ENCODE data around the gene CLIC1. TPM values are rescaled to one million over a fixed set of nuclear protein-coding genes. Genes with fewer than 3 reads are reported as not detected.
"Not testable (repeated sequence)": the region's sequence is repeated elsewhere in the genome, so short reads cannot be mapped to it uniquely, and the experiment has no call there.

The CLIC1 gene
- polyA plus RNA-seq, 3 donors: 268 to 296 (median 292) TPM

- no peak for DNase-seq (ENCODE audit: extremely low read depth in 1 of 11, low read depth in 9 of 11, low spot score in 4 of 11)
Measured at GRCh38 chr6:31713991-31714684, 22.2 kb downstream of the CLIC1 start.

GRCh38 chr6:31713465-31713864, 22.9 kb downstream of the CLIC1 start:
- DNase-seq (ENCODE audit: extremely low read depth in 1 of 11, low read depth in 9 of 11, low spot score in 4 of 11): no peak

DNA sequence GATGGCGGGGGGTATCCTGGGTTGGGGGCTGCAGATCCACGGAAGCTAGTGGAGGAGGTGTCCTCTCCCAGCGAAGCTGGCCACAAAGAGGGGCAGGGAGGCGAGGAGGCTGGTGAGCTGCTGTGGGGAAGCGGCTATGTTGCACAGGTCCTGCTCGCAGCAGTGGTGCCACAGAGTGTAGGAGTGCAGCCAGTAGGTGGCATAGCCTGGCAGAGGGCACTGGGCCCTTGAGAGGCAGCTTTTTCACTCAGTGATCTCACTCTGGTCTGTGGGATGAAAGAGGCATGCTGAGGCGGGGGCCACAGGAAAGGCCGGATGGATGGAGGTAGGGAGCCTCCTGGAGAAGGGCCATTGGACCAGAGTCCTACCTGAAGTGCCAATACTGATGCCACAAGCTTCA, 24.0 kb downstream of the CLIC1 start:
- DNase-seq (ENCODE audit: extremely low read depth in 1 of 11, low read depth in 9 of 11, low spot score in 4 of 11): no peak

- no peak for DNase-seq (ENCODE audit: extremely low read depth in 1 of 11, low read depth in 9 of 11, low spot score in 4 of 11)
Measured at GRCh38 chr6:31711233-31711632, 25.1 kb downstream of the CLIC1 start.

DNA sequence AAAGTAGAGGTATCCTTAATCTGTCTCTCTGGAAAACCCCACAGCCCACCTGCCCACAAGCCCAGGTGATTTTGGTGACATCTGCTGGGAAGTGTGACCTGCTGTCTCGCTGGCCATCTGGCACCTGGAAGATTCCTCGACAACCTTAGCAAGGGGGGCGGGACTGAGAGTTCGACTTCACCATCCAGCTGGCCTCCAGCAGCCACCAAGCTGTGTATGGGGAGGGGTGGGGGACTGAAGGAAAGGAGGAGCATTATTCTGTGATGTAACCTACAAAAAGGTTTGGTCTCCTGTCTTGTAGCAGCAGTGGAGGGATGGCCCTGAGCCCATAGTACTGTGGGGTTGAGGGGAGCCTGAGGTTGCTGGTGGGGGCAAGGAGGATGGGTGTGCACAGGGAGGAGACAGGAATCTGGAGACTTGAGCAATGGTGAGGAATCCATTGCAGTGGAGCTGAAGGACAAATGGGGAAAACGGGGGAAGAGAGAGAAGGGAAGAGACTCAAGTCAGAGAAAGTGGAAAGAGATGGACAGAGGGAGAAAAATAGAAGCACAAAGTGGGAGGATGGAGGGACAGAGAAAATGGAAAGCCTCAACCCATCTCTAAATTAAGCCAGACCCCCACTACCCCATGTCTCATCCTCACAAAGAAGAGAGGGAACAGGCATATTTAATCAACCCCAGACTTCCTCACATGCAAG, 25.7 kb downstream of the CLIC1 start:
- DNase-seq (ENCODE audit: extremely low read depth in 1 of 11, low read depth in 9 of 11, low spot score in 4 of 11): no peak

- not testable (repeated sequence) for DNase-seq (ENCODE audit: extremely low read depth in 1 of 11, low read depth in 9 of 11, low spot score in 4 of 11)
Measured at GRCh38 chr6:31709157-31709556, 27.2 kb downstream of the CLIC1 start.

DNA sequence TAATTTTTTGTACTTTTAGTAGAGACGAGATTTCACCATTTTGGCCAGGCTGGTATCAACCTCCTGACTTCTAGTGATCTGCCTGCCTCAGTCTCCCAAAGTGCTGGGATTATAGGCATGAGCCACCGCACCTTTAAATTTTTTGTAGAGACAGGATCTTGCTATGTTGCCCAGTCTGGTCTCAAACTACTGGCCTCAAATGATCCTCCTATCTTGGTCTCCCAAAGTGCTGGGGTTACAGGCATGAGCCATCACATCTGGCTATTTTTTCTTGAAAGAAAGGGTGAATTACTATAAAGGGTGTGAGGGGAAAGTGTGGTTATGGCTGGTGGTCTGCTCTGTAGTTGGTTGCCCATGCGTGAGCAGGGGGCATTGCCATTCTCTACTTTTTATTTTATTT, 28.1 kb downstream of the CLIC1 start:
- no peak for DNase-seq (ENCODE audit: extremely low read depth in 1 of 11, low read depth in 9 of 11, low spot score in 4 of 11)

DNA sequence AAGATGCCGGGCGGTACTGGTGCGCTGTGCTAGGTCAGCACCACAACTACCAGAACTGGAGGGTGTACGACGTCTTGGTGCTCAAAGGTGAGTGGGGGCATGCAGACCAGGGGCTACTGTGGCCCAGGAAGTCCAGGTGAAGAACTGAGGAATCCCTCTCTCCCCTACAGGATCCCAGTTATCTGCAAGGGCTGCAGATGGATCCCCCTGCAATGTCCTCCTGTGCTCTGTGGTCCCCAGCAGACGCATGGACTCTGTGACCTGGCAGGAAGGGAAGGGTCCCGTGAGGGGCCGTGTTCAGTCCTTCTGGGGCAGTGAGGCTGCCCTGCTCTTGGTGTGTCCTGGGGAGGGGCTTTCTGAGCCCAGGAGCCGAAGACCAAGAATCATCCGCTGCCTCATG, 28.6 kb downstream of the CLIC1 start:
- DNase-seq (ENCODE audit: extremely low read depth in 1 of 11, low read depth in 9 of 11, low spot score in 4 of 11): no peak

DNA sequence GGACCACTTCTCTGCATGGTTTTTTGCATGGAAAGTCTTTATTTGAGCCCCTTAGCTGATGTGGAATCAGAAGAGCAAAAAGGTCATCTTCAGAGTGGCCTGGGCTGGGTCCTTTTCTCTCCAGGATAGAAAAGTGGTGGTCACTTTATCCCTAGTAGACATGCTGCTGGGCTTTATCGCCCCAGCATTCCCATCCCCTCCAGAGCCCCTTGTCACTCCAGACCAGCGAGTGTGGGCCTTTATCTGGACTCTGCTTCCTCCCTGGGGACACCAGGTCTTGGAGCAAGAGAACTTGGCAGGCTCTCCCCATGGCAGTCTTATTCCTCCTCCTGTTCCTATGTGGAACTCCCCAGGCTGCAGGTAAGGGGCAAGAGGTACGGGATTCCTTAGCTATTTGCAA, 29.7 kb downstream of the CLIC1 start, which contains the start of gene LY6G6F:
Gene LY6G6F (plus strand): TSS at position 268 of the 400 bp plus-strand sequence. CDS start 41 bp downstream, at position 309.
- DNase-seq (ENCODE audit: extremely low read depth in 1 of 11, low read depth in 9 of 11, low spot score in 4 of 11): no peak

DNA sequence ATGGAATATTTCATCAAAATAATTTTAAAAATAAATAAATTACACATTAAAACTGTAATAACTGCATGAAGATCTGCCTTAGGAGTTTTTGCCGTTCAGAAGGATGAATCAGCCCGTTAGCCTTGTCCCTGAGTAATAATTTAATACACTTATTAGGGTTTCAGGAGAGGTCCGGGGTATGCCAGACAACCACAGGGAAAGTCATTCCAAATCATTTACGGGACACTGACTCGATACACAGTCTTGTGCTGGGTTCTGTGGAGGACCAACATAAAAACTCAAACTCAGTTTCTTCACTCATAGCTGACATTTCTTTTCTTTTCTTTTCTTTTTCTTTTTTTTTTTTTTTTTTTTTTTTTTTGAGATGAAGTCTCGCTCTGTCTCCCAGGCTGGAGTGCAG, 30.4 kb downstream of the CLIC1 start:
- DNase-seq (ENCODE audit: extremely low read depth in 1 of 11, low read depth in 9 of 11, low spot score in 4 of 11): no peak

DNA sequence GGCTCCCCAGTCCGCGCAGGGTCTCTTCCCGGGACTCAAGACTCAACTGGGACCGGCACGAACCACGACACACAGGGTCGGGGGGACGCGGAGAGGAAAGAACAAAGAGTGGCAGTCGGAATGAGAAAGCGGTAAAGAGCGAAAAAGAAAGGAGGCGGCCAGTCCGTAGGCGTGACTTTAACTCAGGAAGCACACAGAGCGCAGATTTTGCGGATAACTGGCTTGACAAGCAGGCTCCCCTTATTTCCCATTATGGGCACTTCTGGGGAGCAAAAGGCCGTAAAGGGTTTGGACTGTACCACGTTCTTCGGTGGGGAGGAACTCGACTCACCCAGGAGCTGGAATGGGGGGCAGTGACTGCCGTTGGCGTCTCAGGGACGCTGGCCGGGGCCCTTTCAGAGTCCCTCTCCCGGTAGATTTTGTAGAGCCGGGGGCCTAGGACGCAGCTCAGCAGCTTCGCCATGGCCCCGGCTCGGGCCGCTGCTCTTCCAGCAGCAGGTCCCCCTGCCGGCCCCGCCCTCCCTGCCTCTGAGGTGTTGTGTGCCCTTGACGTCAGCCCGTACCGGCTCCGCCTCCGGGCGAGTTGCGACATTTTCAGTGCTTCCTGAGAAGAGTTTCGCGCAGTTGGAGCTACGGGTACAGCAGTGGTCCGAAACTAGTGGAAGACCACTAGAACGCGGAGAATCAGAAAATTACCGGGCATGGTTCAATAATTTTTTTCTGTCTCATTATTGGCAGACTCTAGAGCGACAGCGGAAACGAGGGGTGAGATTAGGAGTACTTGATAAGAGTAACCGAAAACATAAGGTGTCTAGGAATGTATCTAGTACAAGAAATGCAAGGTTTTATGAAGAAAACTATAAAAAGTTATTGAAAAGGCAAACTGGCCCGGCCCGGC, 33.3 kb downstream of the CLIC1 start, which contains the start of gene ABHD16A:
Gene ABHD16A (minus strand): TSS at position 506 of the 898 bp plus-strand sequence. CDS start 43 bp downstream, at position 463.
- peak; percentile 97 to 99 (median 98) for DNase-seq (ENCODE audit: extremely low read depth in 1 of 11, low read depth in 9 of 11, low spot score in 4 of 11)

GRCh38 chr6:31702405-31702818, 33.9 kb downstream of the CLIC1 start:
- no peak for DNase-seq (ENCODE audit: extremely low read depth in 1 of 11, low read depth in 9 of 11, low spot score in 4 of 11)

DNA sequence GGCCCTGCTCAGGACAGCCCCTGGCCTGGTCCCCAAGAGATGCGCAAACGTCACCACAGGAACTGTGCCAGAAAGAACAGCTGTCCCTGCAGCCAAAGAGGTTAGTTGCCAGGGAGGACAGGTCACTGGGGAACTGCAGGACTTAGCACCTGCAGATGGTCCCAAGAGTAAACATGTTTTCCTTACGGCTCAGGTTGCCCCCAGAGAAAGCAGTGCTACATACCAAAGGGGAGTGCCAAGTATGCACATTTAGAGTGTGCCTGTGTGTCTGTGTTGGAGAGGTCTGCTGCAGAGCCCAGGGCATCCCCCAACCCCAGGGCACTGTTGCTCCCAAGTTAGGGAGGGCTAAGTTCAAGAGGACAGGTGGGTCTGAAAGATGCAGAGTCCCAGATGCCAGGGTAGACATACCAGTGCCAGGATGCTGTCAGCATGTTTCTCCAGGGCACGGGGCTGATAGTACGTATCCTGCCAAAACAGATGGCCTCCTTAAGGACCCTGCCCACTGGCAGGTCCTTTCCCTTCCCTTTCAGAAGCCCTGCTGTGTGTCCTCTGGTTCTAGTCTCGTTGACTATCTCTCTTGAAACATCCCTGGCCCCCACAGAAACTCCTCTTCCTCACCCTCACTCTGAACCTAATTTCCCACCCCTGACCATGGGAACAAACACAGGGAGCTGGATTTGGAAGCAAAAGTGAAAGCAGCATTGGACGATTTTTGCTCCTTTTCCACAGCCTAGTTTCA, 34.5 kb downstream of the CLIC1 start:
- no peak for DNase-seq (ENCODE audit: extremely low read depth in 1 of 11, low read depth in 9 of 11, low spot score in 4 of 11)

DNA sequence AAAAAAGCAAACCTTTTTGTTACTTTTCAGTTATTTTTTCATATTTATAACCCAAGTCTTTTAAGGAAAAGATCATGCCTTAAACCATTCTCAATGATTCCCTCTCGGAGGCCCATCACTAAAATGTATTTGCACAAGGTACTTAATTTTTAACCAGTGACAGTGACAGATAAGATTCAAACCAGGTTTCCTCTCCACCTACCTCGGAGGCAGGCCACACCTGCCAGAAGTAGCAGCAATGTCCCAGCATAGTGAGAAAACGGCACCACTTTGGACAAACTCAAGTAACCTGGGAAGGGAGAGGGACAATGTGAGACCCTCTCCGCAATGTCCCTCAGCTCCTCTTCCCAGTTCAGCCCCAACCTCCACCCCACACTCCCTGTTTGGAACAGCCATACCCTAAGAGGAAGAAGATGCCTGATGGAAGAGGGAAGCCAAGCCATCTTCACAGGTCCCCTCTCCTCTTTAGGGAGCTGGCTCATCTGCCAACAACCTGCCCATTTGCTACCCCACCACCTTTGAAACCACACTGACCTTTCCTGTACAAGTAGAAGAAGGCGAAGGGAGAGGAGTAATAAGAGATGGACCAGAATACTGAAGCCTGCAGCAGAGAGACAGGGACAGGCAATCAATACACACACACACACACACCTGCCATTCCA, 35.5 kb downstream of the CLIC1 start:
- no peak for DNase-seq (ENCODE audit: extremely low read depth in 1 of 11, low read depth in 9 of 11, low spot score in 4 of 11)

- no peak for DNase-seq (ENCODE audit: extremely low read depth in 1 of 11, low read depth in 9 of 11, low spot score in 4 of 11)
Measured at GRCh38 chr6:31697555-31697954, 38.8 kb downstream of the CLIC1 start.

DNA sequence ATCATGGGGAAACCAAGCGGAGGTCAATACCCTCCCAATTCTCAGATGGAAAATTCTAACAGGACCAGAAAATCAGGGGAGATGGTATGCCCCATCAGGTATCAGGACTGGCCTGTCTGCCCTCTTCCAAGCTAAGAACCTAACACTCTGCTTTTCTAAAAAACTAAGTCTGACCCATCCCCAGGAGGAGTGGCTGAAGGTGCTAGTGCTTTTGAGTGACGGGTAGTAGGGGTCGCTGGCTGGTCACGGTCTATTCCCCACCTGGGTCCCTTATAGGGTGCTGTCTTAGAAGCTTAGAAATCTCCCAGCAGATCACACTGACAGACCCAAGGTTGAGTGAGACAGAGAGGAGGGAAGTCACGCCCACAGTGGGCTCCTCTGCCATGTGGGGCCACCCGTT, 42.8 kb downstream of the CLIC1 start:
- no peak for DNase-seq (ENCODE audit: extremely low read depth in 1 of 11, low read depth in 9 of 11, low spot score in 4 of 11)

DNA sequence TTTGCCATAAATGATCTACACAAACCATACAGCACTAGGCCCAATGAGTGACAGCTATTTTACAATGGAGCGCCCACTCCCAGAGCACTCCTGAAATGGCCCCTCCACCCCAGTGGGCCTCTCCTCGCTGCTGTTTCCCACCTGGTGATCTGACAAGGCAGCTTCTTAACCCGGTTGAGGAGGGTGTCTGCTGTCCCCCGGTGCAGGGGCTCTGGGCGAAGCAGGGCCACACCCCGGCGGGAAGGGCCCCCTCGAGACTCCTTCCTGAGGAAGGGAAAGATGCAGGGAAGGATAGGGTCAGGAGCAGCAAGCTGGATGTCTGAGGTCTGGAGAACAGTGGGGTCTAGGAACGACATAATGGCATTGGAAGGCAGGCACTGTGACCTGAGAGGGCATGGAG, 43.4 kb downstream of the CLIC1 start:
- no peak for DNase-seq (ENCODE audit: extremely low read depth in 1 of 11, low read depth in 9 of 11, low spot score in 4 of 11)

DNA sequence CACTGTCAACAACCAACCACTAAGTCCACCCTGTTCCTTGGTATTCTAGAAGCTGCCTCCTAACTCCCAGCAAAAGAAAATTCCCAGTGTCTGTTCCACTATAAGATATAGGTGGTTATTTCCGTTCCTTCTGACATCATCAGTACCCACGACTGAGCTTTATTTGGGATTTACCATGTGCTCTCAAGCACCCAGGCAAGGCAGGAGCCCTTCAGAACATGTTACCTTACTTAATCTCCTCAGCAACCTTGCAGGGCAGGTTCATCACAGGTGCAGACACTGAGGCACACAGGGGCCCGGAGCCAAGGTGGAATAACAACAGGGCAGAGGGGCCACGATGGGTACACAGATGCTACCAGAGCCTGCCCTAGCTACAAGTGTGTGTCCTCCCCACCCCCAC, 44.0 kb downstream of the CLIC1 start:
- DNase-seq (ENCODE audit: extremely low read depth in 1 of 11, low read depth in 9 of 11, low spot score in 4 of 11): no peak

All from renal cortex interstitium (tissue), 11 donors.